Measurements from ENCODE around the gene PAXX. TPM values are rescaled to one million over a fixed set of nuclear protein-coding genes. Genes with fewer than 3 reads are reported as not detected.

Gene PAXX
- total RNA-seq, 1 donor from 2014 or later = 34.4 TPM

DNA sequence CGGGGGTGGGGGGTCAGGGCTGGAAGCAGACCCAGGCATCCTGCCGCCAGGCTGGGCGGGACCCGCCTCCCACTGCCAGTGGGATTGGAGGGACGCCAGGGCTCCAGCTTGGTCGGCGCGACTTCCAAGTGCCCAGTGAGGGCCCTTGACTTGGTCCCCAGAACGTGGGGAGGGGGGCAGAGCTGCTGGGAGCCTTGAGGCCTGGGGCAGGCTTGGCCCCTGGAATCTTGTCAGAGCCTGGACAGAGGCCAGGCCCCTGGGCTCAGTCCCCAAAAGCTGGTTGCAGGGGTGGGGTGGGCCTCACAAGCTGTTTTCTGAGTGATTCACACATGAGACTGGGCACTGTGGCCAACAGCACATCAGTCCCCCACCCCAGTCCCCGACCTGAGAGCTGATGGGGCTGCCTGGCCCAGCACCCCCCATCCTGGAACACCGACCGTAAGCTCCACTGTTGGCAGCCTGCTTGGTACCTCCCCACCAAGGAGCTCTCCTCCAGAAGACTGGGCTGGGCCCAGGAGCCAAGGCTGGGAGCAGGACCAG is 3.6 kb downstream of the PAXX start:
- Mint-ChIP-seq H3K27ac (ENCODE audit: unreplicated experiment) (peak overlapping the region; percentile 41), H3K36me3 (ENCODE audit: low read depth) (no peaks in the 10 kb centered on the region), H3K4me1 (ENCODE audit: low read depth) (peaks cover 66% of the 10 kb centered on the region), H3K27me3 (ENCODE audit: low read depth) (no peaks in the 10 kb centered on the region), H3K4me3 (ENCODE audit: unreplicated experiment) (no peak overlapping the region), H3K9me3 (ENCODE audit: low read depth) (peaks cover under 1% of the 10 kb centered on the region)
- no peak for DNase-seq (ENCODE audit: low spot score)
- TF ChIP-seq, protein P1, sequence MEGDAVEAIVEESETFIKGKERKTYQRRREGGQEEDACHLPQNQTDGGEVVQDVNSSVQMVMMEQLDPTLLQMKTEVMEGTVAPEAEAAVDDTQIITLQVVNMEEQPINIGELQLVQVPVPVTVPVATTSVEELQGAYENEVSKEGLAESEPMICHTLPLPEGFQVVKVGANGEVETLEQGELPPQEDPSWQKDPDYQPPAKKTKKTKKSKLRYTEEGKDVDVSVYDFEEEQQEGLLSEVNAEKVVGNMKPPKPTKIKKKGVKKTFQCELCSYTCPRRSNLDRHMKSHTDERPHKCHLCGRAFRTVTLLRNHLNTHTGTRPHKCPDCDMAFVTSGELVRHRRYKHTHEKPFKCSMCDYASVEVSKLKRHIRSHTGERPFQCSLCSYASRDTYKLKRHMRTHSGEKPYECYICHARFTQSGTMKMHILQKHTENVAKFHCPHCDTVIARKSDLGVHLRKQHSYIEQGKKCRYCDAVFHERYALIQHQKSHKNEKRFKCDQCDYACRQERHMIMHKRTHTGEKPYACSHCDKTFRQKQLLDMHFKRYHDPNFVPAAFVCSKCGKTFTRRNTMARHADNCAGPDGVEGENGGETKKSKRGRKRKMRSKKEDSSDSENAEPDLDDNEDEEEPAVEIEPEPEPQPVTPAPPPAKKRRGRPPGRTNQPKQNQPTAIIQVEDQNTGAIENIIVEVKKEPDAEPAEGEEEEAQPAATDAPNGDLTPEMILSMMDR (IDR thresholded peaks at IDR 0.05) = no peak

DNA sequence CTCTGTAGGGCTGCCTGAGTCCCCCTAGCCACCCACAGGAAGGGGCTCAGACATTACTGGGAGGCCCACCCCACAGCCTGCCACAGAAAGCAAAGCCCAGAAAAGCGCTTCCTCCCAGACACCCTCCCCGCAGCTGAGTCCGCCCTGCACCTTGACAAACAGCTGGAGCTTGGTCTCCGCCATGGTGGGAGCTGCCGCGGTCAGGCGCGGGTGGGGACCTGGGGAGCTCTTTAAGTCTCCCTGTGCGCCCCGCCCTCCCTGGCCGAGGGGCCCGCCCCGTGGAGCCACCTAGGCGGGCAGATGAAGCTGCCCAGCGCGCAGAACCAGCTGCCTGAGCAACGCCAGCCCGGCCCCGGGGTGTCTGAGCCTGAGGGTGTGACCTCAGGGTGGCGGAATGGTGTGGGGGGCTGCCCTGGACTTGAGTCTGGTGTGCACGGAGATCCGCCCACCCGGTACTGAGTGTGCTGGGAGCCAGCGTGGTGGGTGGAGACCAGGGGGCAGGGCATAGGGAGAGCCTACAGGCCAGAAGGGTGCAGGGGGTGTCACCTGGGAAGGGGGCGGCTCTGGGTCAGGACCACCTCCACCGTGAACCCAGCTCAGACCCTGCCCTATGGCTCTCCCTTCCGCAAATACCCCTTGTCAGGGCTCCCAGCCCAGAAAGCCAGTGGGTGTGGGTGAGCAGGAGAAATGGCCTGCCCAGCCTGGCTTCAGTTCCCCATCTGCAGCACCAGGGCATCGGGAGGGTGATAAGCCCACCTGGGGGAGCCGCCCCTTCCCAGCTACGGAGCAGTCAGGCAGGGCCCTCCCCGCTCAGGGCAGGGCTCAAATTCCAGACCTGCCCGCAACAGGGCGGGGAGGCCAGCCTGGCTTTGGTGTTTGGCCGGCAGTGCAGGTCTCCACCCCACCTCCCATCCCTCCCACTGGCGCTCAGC is 4.4 kb downstream of the PAXX start, which contains the start of gene CLIC3:
Gene CLIC3, minus strand, starts transcription at position 208 of the 932 bp plus-strand sequence. Its CDS starts 25 bp downstream, at position 183.
- H3K4me1 Mint-ChIP-seq (ENCODE audit: low read depth) = peaks cover 62% of the 10 kb centered on the region
- TF ChIP-seq, protein P1 (IDR thresholded peaks at IDR 0.05) = no peak
- peak within 1 kb of the TSS; percentile 54 for H3K27ac Mint-ChIP-seq (ENCODE audit: unreplicated experiment)
- H3K36me3 Mint-ChIP-seq (ENCODE audit: low read depth) = no peaks in the 10 kb centered on the region
- no peaks in the 10 kb centered on the region for H3K9me3 Mint-ChIP-seq (ENCODE audit: low read depth)
- H3K27me3 Mint-ChIP-seq (ENCODE audit: low read depth) = no peaks in the 10 kb centered on the region
- DNase-seq (ENCODE audit: low spot score) = no peak
- H3K4me3 Mint-ChIP-seq (ENCODE audit: unreplicated experiment) = no peak within 1 kb of the TSS

DNA sequence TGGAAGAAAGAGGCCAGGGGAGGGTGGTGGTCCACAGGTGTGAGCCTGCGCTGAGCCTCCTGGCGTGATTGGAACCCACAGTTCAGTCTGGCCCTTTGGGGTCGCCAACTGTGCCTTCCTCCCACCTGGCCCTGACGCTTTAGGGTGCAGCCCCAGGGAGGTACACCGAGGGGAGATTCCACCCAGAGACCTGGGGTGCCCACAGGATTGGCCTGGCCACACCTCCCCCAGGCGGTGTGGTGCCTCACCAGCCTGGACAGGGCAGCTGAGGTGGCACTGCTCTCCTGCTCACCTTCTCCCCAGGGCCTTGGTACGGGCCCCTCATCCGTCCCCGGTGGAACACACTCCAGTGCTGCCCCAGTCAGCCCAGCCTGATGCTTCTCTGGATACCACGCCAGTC is 5.1 kb downstream of the PAXX start:
- TF ChIP-seq, protein P1 (IDR thresholded peaks at IDR 0.05) = no peak
- H3K36me3 Mint-ChIP-seq (ENCODE audit: low read depth) = no peaks in the 10 kb centered on the region
- H3K4me3 Mint-ChIP-seq (ENCODE audit: unreplicated experiment) = no peak overlapping the region
- H3K27me3 Mint-ChIP-seq (ENCODE audit: low read depth) = no peaks in the 10 kb centered on the region
- no peaks in the 10 kb centered on the region for H3K9me3 Mint-ChIP-seq (ENCODE audit: low read depth)
- peak overlapping the region; percentile 91 for H3K27ac Mint-ChIP-seq (ENCODE audit: unreplicated experiment)
- DNase-seq (ENCODE audit: low spot score) = no peak
- peaks cover 61% of the 10 kb centered on the region for H3K4me1 Mint-ChIP-seq (ENCODE audit: low read depth)

DNA sequence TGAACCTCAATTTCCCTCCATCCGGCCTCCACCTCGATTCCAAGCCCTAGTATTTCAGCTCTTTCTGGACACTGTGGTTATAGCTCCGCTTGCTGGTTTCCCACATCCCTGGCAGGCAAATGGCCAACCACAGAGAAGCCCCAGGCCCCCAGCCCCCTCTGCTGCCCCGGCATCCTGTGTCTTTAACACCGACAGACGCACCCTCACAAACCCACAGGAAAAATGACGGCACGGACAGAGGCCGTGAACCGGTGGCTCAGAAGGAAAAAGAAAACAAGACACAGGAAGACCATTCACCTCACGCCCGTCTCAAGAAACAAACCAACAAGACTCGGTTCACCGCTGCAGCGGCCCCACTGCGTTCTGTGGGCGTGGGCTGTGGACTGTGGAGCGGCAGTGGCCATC is 5.6 kb downstream of the PAXX start:
- peak overlapping the region; percentile 44 for H3K4me3 Mint-ChIP-seq (ENCODE audit: unreplicated experiment)
- H3K9me3 Mint-ChIP-seq (ENCODE audit: low read depth) = no peaks in the 10 kb centered on the region
- DNase-seq (ENCODE audit: low spot score) = no peak
- H3K27me3 Mint-ChIP-seq (ENCODE audit: low read depth) = no peaks in the 10 kb centered on the region
- H3K36me3 Mint-ChIP-seq (ENCODE audit: low read depth) = no peaks in the 10 kb centered on the region
- TF ChIP-seq, protein P1 (IDR thresholded peaks at IDR 0.05) = peak; percentile 68
- H3K27ac Mint-ChIP-seq (ENCODE audit: unreplicated experiment) = peak overlapping the region; percentile 91
- peaks cover 57% of the 10 kb centered on the region for H3K4me1 Mint-ChIP-seq (ENCODE audit: low read depth)

DNA sequence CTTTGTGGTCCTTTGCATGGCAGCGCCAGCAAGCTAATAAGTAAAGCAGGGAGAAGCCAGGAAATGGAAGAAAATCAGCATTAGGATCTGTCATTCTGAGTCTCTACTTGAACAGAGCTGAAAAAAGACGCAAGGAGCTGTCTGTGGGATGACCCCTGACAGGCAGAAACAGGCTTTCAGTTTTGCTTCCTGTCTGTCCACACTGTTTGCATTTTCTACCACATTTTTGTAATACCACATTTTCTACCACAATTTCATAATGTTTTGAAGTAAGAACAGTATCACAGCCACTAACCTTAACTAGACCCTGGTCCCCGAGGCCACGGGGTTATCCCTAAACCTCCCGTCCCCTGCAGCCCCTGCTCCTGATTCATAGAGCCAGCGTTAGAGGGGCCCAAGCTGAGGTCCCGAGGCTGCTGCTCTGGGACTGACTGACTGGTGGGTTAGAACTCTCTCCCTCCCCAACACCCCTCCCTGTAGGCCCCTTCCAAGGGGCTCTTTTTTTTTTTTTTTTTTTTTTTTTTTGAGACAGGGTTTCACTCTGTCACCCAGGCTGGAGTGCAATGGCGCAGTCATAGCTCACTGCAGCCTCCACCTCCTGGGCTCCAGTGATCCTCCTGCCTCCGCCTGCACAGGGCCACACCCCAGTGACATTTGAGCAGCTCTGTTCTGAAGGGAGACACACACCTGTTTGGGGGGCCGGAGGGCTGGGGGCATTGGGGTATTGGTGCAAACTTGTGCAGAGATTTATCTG is 8.1 kb downstream of the PAXX start:
- peaks cover 47% of the 10 kb centered on the region for H3K4me1 Mint-ChIP-seq (ENCODE audit: low read depth)
- TF ChIP-seq, protein P1 (IDR thresholded peaks at IDR 0.05) = no peak
- H3K4me3 Mint-ChIP-seq (ENCODE audit: unreplicated experiment) = no peak overlapping the region
- H3K27ac Mint-ChIP-seq (ENCODE audit: unreplicated experiment) = peak overlapping the region; percentile 85
- DNase-seq (ENCODE audit: low spot score) = no peak
- no peaks in the 10 kb centered on the region for H3K36me3 Mint-ChIP-seq (ENCODE audit: low read depth)
- no peaks in the 10 kb centered on the region for H3K27me3 Mint-ChIP-seq (ENCODE audit: low read depth)
- H3K9me3 Mint-ChIP-seq (ENCODE audit: low read depth) = peaks cover 4% of the 10 kb centered on the region
